Measurements from ENCODE around the gene SORBS1.

The SORBS1 gene

DNA sequence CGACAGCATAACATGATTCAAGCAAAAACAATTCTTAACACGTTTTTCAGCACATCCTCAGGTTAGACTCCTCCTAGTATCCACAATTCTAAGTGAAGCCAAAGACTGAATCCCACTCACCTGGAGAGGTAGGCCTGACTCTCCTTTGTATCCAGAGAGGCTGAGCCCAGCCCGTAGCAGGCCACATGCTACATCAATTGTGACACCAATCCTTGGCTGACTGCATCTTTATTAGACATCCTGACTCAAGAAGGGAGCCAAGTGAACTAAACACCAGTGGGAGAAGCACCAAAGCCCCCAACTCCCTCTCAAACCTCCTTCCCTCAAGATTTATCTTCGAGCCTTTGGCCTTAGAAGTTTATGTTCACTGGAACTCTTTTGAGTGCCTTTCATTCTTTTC is 144.9 kb downstream of the SORBS1 start:
- DNase-seq (ENCODE audit: extremely low read depth in 1 of 2, low read depth in 1 of 2), result no peak

DNA sequence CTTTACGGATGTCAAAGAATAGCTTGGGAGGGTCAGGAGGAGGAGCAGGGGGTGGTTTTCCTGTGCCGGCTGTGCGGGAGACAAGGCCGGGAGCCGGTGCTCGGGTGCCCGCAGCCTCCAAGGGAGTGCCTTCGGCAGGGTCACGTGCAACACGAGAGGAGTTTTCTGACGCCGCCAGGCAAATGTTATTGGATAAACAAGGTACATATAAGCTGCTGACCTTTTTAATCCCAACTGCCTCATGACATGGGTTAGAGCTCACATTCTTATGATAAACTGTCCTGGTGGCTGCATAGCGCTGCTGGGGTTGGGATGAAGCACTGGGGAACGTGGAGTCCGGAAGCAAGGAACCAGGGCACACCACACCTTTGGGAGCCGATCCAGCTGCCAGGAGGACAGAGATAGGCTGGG is 145.5 kb downstream of the SORBS1 start:
- no peak for DNase-seq (ENCODE audit: extremely low read depth in 1 of 2, low read depth in 1 of 2)

DNA sequence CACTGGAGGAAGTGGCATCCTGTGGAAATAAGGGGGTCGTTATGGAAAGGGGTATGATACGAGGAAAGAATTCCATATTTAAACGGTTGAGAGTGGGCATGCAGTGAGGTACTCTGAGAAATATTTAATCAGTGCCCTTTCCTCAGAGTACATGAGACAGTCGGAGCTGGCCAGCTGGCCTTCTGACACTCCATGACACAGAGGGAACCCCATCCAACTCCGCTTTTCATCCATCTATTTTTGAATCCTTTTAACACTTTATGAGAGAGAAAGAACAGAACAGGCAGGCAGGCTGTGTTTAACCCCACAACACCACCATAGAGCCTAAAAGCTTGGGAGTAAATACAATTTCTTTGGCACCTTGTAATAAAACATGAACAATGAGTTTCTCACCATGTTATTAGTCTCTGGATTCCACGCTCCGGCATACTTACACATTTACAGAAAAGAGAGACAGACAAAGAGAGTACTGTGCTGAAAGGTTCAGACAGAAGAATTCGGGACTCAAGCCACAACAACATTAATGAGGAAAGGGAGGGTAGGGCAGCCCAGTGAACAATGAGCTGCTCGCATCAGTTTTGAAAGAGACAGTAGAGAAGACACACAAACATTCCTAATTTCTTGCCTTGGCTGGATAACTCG is 146.2 kb downstream of the SORBS1 start:
- no peak for DNase-seq (ENCODE audit: extremely low read depth in 1 of 2, low read depth in 1 of 2)

DNA sequence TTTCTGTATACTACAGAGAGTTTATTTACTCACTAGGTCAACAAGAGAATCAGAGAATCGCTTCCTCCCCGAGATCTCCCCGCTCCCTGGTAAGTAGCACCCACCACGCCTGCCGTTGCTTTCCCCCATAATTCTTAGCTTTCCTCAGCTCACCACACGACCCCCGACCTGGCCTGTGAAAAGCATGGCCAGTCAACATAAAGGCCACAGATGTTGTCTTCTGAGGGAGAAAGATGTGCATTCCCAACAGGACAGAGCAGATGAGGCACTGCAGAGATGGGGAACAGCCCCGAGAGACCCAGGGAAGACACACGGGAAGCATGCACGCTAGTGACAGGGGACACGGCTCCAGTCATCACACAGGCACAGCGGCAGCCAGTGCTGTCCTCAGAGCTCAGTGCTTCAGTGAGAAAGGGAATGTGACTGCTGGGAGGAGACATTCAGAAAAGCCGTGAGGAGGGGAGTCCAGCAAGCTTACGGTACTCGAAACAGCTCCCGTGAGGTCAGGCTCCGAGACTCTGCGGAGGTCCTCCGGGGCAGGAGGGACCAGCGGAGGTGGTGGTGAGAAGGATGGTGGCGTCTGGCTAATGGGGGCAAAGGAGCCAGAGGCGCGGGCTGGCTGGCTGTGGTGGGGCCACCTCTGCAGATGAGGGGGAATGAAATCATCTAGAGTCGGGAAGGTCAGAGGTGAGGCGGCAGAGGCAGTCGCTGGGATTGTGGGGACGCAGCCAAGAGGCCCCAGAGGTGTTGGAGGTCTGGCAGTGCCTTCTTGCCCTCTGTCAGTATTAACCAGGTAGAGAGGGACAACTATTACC is 146.9 kb downstream of the SORBS1 start:
- no peak for DNase-seq (ENCODE audit: extremely low read depth in 1 of 2, low read depth in 1 of 2)

DNA sequence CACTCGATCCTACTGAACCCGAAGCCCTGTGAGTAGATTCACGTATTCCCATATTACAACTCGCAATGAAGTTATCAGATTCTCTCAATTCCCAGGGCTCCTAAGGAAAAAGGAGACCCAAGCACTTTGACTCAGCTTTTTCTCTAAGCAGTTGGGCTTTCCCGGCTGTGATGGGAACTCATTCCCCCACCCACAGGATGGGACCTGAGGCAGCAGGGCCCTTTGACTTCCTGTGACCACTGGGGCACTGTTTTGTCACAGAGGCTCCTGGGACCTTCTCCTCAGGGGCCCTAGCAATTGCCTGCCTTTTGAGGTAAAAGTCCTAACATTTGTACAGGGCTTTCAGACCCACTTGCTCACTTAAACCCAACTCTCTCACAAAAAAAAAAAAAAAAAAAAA is 147.6 kb downstream of the SORBS1 start:
- no peak for DNase-seq (ENCODE audit: extremely low read depth in 1 of 2, low read depth in 1 of 2)

DNA sequence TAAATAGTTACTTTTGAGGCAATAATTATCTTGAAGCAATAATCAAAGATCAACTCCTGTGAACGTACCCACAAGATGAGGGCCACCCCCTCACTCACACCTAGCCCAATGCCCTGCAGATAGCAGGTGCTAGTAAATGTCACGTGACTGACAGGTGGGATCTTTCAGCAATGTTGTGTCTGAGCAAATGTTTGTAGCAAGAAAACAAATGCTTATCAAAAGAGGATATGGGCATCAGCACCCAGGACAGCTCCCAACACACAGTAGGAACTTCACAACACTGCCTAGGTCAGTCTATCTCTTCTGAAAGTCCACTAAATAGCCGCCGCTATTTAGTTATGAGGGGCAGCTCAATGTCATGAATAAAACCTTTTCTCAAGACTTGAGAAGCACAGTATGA is 149.5 kb downstream of the SORBS1 start:
- no peak for DNase-seq (ENCODE audit: extremely low read depth in 1 of 2, low read depth in 1 of 2)

DNA sequence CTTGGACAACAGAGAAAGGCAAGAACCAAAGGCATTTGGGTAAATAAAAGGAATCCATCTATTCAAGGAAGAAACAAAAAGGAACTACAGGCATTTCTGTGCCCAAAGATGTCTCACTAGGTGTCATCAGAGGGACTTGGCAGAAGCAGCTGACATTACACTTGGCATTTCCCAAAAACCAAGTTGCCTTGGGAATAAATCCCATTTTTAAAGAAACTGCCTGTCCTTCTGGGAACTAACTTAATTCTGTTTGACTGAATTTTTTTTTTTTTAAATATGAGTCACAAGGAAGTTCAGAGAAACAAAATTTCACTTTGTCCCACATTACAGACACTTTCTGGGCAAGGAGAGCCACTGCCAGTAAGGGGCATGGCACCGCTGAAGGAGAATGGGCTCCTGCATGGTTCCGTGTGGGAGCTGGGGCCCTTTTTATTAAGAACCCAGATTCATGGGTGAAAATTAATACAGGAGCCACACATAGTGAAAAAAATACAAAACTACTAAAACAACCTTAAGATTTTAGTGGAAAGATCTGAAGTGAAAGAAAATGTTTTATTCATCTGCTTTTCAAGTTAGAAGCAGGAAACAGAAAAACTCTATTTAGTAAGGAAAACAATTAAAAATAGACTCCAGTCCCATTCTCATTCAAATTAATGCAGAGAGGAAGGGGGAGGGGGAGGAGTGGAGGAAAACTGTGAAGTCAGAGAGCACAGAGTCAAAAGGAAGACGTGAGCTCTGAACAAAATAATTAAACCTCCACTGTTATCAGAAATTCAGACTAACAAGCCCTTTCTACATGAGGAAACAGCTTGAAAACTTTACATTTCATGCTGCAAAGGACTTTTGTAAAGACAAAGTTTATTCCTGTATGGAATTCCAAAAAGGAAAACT is 151.9 kb downstream of the SORBS1 start:
- DNase-seq (ENCODE audit: extremely low read depth in 1 of 2, low read depth in 1 of 2), result no peak

DNA sequence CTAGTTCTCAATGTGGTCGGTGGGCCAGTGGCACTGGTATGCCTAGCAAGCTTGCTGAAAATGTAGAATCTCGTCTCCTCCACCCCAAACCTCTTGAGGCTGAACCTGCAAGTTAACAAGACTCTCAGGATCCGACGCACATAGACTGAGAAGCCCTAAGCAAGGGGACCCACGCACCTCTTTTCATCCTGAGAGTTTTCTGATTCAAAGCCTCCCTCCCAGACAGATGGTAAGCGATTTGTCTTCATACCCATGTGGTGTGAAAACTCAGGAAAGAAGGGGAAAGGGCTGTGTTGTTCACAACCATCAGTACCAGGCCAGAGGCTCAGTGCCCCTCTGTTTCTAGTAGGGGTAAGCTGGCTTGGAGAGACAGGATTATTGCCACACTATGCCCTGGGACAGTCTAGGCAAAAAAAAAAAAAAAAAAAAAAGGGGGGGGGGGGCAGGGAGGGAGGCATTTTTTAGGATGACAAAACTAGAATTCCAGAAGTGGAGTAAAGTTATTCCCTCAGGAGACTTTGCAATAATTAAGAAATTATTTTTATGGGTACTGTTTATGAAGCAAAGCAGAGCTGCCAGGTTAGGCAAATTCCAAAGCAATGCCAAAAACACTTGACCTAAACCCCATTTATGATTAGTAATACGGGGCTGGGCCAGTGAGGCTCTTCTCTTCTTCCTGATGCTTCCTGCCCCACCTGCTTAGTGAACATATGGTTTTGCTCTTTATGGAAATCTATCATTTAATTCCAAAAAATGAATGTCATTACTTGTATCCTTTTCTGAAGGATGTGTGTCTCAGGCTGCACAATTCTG is 152.8 kb downstream of the SORBS1 start:
- DNase-seq (ENCODE audit: extremely low read depth in 1 of 2, low read depth in 1 of 2), result no peak

DNA sequence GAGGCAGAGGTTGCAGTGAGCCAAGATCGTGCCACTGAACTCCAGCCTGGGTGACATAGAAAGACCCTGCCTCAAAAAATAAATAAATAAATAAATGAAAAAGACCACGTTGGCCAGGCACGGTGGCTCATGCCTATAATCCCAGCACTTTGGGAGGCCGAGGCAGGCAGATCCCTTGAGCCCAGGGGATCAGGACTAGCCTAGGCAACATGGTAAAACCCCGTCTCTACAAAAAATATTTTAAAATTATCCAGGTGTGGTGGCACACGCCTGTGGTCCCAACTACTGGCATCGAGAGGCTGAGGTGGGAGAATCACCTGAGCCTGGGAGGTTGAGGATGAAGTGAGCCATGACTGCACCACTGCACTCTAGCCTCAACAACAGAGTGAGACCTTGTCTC is 153.6 kb downstream of the SORBS1 start:
- no peak for DNase-seq (ENCODE audit: extremely low read depth in 1 of 2, low read depth in 1 of 2)

DNA sequence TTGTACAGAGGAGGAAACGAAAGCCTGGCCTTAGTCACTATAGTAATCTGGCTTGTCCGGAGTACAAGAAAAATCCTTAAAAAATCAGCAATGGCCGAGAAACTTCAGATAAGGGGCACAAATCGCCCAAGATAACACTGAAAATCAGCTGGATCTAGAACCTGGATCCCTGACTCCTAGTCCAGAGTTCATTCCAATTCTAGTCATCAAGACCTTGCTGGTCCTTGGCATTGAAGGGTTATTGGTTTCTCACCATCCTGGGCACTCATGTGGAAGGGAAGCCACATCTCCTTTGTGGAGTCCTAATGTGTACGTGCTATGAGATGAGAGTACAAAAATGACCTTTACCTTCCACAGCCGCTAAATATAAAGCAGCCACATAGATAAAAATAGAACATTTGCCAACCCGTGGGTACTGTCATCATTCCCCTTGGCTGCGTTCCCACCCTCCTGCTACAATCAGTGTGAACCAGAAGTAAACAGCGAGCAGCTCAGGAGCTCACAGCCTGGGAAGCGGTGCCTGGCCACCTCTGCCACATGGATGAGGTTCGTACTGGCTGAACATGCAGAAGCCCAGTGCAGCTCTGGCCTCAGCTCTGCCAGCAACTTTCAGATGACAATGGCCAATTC is 154.4 kb downstream of the SORBS1 start:
- no peak for DNase-seq (ENCODE audit: extremely low read depth in 1 of 2, low read depth in 1 of 2)

DNA sequence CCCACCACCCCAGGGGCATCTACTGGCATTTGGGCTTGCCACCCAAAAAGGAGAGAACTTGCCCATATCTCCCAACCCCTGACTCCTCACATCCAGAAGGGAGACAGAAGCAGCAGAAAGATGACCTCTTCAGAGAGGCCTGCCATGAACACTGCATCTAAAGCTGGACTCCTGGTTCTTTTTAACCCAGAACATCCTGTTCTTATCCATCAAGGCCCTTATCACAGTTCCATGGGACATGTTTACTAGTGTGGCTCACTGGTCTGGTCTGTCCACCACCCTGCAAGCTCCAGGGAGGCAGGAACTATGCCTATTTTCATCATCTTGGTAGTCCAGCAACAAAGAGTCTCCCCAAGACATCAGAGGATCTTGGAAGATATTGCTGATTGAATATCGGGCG is 155.5 kb downstream of the SORBS1 start:
- no peak for DNase-seq (ENCODE audit: extremely low read depth in 1 of 2, low read depth in 1 of 2)

DNA sequence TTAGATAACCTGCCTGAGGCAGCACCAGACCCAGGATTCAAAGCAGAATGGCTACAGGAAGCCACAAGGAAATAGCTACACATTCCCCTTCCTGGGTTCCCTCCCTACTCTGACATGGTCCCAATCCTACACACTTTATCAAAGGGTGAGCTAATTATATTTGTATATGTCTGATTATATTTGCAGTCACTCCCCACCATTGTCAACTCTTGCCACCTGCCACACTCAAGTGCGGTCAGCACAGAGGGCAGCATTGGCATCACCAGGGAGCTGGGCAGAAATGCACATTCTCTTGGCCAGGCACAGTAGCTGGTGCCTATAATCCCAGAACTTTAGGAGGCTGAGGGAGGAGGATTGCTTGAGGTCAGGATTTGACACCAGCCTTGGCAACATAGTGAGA is 156.3 kb downstream of the SORBS1 start:
- DNase-seq (ENCODE audit: extremely low read depth in 1 of 2, low read depth in 1 of 2), result no peak

DNA sequence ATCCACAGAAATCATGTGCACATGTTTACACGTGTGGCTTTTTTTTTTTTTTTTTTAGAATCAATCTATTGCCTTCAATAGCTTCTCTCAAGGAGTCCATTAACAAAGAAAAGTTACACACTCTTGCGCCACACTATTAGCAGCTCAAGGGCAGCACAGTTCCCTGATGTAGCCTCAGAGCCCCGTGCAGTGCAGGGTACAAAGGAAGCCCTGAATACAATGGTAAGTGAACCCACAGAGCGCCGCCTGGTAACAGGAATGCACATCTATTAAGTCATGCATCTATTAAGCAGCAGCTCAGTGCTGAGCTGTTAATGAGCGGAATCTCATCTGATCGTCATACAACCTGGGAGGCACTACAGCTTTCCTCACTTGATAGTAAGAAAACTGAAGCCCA is 156.7 kb downstream of the SORBS1 start:
- no peak for DNase-seq (ENCODE audit: extremely low read depth in 1 of 2, low read depth in 1 of 2)

DNA sequence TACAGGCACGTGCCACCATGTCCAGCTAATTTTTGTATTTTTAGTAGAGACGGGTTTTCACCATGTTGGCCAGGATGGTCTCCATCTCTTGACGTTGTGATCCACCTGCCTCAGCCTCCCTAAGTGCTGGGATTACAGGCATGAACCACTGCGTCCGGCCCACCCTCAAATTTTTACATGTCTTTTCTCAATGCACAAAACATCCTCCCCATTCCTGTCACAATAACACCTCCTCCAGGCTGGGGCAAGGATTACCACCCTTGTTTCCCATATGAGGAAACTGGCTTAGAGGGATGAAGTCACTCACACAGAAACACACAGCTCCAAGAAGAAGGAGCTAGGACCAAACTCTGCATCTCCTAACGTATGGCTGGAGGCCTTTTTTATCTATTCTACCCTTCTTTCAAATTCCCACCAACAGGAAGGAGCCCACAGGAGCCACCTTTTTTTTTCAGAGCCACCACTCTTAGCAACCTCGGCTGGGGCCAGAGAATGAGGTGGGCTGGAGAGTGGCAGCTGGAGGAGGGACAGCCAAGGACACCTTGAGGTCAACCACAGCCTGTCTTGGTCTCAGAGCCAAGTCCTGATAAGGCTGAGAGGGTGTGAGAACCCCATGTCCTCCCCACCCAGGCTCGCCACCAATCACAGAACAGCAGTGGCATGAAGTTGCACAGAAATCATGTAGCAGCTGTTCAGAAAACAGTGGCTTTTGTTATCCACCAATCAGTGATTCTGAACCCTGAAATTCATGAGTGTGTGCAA is 157.3 kb downstream of the SORBS1 start:
- DNase-seq (ENCODE audit: extremely low read depth in 1 of 2, low read depth in 1 of 2), result no peak

DNA sequence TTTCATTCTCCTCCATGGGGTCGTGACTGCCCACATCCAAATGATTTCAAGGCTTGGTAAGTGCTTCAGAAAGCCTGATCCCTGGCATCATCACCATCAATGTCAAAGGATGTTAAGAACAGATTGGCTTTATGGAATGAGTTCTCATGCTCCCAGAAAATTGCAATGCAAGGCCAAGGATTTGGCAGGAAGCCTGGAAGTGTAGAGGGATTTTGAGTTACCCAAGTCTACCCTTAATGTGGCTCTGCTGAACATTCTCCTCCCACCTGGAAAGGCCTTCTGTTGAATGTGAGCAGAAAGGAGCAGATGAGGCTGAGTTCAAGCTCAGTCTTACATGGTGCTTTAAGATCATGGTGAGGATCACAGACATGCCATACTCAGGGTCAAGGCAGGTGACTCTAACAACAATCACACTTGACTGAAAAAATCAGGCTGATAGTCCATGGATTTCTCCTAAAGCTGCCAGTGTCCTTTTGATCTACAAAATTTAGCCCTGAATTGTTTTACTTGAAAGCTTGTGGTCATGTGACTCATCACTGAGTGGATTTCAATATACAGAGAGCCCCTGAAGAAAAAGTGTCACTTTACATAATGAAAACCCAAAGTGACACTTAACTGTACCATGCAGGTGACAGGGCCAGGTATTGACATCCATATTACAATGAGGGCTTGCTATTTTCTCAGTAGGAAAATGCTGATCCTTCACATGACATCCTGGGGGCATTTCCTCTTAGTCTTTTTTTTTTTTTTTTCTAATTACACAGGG is 159.3 kb downstream of the SORBS1 start:
- DNase-seq (ENCODE audit: extremely low read depth in 1 of 2, low read depth in 1 of 2), result no peak

DNA sequence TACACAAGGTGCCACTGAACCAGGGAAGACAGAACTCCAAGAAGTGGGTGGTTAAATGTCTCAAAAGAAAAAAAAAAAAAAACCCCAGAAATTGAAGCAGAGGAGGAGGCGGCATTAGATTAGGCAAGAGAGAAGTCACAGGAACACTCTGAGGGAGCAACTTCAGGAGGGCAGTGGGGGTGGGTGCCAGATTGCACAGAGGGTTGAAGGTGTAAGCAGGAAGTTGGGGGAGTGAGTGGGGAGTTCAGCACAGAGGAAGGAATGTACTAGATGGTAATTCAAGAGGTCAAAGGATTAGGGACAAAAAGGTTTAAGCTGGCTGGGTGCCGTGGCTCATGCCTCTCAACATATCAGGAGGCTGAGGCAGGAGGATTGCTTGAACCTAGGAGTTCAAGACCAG is 160.4 kb downstream of the SORBS1 start:
- no peak for DNase-seq (ENCODE audit: extremely low read depth in 1 of 2, low read depth in 1 of 2)

DNA sequence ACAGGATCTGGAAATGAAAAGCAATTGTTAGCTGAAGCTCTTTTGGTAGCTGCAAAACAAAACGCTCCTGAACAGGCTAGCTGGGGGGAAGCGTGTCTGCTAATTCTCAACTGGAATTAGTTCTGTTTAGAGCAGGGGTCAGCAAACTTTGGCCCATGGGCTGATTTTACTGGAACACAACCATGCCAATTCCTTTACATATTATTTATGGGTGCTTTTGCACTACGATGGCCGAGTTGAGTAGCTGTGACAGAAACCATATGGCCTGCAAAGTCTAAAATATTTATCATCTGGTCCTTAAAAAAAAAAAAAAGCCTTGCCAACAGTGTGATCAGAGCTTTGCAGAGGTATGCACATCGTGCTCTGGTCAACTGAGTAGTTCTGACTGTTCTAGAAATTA is 162.0 kb downstream of the SORBS1 start:
- DNase-seq (ENCODE audit: extremely low read depth in 1 of 2, low read depth in 1 of 2), result no peak

DNA sequence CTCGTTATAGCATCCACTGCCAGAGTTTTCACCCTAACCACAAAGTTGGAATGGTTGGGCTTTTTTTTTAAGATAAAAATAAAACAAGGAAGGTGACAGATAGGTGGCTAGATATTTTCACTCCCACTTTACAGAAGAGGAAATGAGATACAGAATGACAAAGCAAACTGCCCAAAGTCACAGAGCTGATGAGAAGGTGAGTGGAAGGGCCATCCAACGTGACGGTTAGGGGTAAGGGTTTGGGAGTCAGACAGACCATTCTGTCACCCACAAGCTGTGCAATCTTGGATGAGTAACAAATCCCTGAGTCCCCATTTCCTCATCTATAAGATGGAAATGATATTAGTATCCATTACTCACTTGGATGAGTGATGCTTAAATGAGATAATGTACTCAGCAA is 163.4 kb downstream of the SORBS1 start:
- DNase-seq (ENCODE audit: extremely low read depth in 1 of 2, low read depth in 1 of 2), result no peak

DNA sequence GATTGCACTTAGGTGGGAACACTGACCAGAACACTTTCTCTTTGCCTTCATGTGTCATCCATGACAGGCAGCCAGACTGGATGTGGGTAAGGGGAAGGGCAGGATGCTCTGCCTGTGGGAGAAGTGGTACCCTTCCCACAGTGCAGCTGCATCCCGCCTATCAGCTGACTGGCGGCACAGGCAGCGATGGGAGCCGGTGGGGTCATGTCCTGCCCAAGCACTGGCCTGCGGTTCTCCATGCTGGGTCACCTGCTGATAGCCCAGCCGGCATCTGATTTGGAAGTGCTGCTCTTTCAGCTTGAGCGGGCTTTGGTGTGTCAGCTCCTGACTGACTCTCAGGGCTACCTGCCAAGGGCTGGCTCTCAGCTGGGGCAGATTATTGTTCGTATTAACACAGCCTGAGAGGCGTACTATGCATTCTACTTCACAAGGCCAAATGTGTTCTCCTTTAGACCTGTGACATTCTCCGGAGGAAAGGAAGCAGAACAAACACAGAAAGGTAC is 165.2 kb downstream of the SORBS1 start:
- no peak for DNase-seq (ENCODE audit: extremely low read depth in 1 of 2, low read depth in 1 of 2)
